Measurements from ENCODE around the gene PLEKHS1.

DNA sequence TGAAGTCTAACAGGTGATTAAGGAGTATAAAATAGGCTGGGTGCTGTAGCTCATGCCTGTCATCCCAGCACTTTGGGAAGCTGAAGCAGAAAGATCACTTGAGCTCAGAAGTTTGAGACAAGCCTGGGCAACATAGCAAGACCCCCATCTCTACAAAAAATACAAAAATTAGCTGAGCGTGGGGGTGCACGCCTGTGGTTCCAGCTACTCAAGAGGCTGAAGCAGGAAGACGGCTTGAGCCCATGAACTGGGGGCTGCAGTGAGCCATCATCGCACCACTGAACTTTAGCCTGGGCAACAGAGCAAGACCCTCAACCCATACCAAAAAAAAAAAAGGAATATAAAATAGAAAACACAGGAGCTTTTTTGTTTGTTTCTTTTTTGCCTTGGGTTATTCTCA, 55.0 kb downstream of the PLEKHS1 start:
- TF ChIP-seq FOXM1 (IDR thresholded peaks at IDR 0.05; ENCODE audit: low read depth) = no peak
- TF ChIP-seq RXRA (IDR thresholded peaks at IDR 0.05; ENCODE audit: borderline replicate concordance, low read depth) = no peak
- TF ChIP-seq TAF1 (IDR thresholded peaks at IDR 0.05; ENCODE audit: borderline replicate concordance, low read depth, low read length) = no peak

Data from SK-N-SH (cell line).